HG02938 (cell line): ENCODE data around the gene PGLYRP4.
"Not testable (repeated sequence)": the region's sequence is repeated elsewhere in the genome, so short reads cannot be mapped to it uniquely, and the experiment has no call there.

Experiments
- ATAC-seq: cut with Tn5 transposase; IDR thresholded peaks from one replicate; pipeline ENCODE4 v1.9.1; 2021; ENCODE audit warnings: mild to moderate bottlenecking, moderate library complexity; ENCODE audit not compliant: unreplicated experiment

The PGLYRP4 gene

GRCh38 chr1:153341431-153341934 lies 7.2 kb downstream of the PGLYRP4 start:
- no peak for ATAC-seq

- ATAC-seq = no peak
These were observed 8.3 kb downstream of the PGLYRP4 start for GRCh38 chr1:153340356-153340755.

DNA sequence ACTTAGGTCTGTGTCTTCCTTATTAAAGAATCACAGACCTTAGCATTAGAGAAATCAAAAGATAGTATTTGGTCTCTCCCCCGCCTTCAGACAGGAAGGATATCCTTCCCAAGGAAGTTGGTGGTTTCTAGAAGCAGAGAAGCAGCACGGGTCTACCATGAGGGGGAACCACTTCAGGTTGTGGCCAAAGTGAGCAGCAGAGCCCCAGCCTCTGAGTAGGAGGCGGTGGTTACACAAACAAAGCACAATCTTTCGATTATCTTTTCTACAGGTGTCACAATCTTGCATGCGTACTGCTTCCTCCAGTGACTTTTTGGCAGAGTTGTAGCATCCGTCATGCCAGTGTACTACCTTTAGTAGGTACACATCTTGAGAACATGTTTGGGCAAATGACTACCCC lies 8.8 kb downstream of the PGLYRP4 start:
- no peak for ATAC-seq

DNA sequence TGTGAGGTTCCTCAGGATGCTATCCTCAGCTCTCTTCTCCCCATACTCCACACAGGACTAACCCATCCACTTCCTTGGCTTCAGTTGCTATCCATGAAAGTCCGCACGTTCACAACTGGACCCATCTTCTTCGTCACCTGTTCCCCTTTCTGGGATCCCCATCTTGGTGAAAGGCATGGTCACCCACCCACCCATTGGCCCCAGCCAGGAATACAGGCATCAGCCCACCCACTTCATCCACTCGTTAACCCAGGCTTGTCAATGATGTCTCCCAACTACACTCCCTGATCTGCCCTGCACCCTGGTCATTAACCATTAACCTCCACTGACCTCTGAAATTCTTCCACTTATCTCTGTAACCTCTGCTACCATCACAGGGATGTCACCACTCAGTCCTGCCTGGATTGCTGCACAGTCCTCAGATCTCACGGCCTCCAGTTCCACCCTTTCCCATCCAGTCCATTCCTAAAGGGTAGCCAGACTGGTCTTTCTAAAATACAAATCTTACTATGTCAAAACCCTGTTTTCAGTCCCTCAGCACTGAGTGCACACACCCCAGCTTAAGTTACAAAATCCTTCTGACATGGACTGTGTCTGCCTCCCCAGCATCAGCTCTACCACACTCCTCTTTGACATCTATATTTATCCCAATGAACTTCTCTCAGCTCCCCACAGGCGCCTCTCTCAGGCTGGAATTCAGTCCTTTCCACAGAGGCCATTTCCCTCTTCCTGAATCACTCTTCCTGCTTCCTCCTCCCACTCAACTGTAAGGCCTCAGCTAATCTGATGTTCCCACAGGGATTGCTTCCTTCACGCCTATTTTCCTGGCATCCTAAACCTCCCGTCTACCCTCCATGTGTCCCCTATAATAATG lies 10.4 kb downstream of the PGLYRP4 start:
- no peak for ATAC-seq

- ATAC-seq = no peak
These were observed 12.0 kb downstream of the PGLYRP4 start for GRCh38 chr1:153336650-153337049.

DNA sequence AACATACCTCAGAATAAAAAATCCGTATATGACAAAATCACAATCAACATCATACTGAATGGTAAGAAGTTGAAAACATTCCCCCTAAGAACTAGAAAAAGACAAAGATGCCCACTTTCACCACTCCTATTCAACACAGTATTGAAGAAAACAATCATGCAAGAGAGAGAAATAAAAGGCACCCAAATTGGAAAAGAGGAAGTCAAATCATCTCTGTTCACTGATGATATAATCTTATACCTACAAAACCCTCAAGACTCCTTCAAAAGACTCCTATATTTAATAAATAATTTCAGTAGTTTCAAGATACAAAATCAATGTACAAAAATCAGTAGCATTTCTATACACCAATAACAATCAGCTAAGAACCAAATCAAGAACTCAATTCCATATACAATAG lies 14.7 kb downstream of the PGLYRP4 start:
- ATAC-seq = no peak

DNA sequence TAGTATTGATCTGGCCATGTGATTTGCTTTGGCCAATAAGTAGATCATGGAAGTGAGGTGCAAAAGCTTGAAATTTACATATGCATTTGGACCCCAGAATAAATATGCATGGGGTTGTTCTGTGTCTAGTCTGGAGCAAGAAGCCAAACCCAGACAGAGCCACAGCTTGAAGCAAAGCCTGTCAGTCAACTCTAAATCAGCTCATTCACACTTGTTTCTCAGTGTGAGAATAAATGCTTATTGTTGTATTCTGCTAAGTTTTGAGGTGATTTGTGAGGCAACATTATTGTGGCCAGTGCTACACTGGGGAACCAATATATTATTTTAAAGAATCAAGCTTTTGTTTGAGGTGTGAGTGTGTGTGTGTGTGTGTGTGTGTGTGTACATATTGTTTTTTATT lies 23.7 kb downstream of the PGLYRP4 start:
- ATAC-seq = no peak

DNA sequence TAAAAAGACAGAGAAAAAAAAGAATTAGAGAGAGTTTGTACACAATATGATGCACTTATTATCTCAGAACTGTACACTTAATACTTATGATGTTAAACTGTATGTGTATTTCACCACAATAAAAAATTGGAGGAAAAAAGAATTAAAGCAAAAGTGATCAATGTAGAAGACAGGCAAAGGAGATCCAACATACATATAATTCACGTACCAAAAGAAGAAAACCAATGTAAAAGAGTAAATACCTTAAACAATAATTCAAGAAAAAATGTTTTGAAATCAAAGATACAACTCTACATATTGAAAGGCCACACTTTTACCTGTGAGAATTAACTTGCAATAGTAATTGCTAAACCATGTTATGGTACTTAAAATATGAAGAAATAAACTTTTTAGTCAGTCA lies 26.1 kb downstream of the PGLYRP4 start:
- ATAC-seq = no peak

DNA sequence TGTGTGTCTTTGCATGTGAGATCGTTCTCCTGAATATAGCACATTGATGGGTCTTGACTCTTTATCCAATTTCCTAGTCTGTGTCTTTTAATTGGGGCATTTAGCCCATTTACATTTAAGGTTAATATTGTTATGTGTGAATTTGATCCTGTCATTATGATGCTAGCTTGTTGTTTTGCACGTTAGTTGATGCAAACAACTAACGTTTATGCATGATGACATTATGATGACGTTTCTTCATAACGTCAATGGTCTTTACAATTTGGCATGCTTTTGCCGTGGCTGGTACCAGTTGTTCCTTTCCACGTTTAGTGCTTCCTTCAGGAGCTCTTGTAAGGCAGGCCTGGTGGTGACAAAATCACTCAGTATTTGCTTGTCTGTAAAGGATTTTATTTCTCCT lies 30.5 kb downstream of the PGLYRP4 start:
- not testable (repeated sequence) for ATAC-seq

GRCh38 chr1:153316013-153316412 lies 32.6 kb downstream of the PGLYRP4 start:
- not testable (repeated sequence) for ATAC-seq

GRCh38 chr1:153314388-153314787 lies 34.3 kb downstream of the PGLYRP4 start:
- not testable (repeated sequence) for ATAC-seq

DNA sequence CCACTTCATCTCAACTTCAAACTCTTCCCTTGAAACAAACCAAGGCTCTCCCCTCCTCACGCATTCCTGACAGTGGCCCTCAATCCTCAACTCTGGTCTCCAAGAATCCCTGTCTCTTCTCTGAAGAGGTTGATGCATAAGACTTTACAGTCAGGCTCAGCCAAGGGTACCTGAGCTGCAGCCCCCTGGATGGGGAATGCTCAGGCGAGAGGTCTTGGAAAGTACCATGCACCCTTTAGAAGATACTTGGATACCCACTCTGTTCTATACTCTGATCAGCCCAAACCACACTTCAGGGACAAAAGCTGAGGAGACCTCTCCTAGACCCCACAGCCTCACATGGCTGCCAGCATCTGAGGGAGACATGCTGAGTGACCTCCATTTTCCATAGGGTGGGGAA lies 35.4 kb downstream of the PGLYRP4 start:
- ATAC-seq = no peak

DNA sequence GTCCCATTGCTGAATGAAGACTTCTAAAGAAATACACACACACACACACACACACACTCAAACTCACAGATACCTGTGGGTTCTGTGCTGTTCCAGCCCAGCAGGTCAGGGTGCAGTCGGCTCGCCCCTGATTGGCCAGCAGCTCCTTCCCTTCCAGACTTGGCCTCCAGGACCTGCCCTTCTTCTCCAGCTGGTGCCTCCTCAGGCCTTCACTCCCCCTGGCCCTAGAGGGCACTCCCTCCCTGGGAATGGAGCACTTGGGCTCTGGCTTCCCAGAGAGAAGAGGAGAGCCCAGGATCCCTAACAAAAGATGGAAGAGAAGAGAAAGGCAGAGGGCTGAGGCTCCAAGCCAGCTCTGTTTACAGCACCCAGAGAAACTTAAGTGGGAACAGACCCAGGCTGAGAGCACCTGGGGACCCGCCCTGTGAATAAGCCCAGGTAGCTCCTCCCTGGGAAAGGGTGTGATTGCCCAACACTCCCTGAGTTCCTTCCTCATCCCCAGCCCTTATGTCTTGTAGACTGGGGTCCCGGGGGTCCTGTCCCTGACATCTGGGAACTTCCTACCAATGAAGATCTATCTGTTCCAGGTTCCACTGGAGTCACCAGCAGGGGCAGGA lies 36.0 kb downstream of the PGLYRP4 start, which contains the start of gene PGLYRP3:
Gene PGLYRP3, minus strand, starts transcription at position 383 of the 617 bp plus-strand sequence. CDS start 2,287 bp downstream, outside the sequence.
- no peak for ATAC-seq

GRCh38 chr1:153310526-153310925 lies 38.1 kb downstream of the PGLYRP4 start:
- ATAC-seq = no peak

DNA sequence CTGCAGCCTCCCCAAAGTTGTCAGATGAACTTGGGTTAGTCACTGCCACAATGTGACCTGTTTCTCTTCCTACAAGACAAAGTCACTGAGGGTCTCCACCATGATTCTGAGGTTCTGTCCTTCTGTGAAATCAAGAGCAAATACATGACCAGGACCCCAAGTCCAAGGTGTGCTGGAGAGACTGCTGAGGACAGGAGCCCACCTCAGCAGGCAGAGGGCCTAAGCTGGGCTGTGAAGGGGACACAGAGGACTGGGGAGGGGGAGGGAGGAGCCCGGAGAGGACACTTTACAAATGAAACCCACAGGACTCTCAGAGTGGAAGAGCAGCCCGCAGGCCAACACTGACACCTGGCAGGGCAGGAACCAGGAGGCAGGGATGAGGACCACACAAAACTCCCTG lies 39.2 kb downstream of the PGLYRP4 start:
- no peak for ATAC-seq

DNA sequence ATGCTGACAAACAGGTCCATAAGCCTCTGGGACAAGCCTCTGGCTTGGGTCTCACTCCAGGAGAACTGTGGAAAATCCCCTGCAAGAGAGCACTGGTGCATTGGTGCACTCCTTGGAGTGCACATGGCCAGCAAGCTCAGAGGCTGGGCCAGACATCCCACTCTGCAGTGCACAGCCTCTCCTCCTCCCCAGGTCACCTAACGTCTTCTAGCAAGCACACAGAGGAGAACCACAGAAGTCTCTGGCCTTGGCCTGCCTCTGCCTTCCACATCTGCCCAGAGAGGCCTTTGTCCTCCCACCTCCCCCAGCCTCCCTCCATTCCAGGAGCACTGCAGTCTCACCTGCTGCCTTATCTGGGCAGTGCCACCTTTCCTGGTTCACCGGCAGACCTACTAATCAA lies 40.1 kb downstream of the PGLYRP4 start:
- no peak for ATAC-seq

DNA sequence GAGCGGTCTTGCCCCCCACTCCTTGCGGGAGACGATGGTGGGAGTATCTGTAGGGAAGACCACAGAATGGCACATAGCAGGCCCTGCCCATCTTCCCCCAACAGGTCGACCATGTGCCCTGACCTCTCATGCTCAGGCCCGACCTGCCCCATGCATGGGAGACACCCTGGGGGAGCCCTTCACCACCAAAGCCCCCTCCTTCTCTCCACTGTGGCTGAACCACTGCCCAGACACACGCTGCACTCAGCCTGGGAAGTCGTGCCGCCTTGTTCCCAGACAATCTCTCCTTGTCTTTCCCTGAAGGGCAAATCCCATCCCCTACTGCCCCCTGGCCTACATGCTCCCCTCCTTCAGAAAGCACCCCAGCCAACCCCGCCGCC lies 41.4 kb downstream of the PGLYRP4 start:
- ATAC-seq = no peak

DNA sequence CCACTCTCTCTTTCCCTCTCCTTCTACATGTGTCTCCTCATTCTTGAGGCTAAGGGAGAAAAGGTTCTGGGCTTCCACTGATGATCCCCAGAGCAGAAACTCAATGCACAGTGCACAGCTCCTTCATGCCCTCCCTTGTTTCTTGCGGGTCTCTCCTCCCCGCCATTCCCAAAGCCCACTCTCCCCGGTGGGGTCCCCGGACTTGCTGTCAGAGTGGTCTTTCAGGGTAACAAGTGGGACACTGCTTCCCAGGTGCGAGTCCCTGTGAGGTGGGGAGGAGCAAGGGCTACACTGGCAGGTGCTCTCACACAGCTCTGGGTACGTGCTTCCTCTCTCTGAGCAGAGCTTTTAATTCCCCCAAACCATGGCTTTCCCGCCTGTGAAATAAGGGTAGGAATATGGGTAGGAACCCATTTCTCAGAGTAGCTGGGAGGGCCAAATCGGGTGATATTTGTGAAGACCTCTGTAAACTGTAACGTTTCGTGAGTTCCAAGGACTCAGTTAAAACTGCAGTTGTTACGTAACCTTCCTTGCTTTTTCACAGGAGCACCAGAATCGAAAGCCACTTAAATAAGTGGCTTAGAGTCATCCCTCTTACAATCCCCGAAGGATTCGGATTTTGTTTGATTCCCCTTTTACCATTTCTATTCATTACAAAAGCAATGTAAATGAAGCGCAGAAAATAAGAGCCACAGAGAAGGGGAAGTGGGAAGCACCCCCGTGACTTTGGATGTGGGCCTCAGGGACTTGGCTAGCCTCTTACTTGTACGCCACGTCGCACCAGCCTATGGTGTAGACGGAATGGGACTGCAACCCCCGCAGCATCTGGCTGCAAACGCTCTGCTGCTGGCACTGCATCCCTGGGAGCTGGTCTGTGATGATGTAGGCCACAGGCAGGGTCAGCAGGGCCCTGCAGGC lies 42.1 kb downstream of the PGLYRP4 start:
- no peak for ATAC-seq

GRCh38 chr1:153305682-153306081 lies 43.0 kb downstream of the PGLYRP4 start:
- no peak for ATAC-seq

- no peak for ATAC-seq
These were observed 46.3 kb downstream of the PGLYRP4 start for GRCh38 chr1:153302308-153302707.

- ATAC-seq = no peak
These were observed 54.8 kb downstream of the PGLYRP4 start for GRCh38 chr1:153293851-153294250.
